H1 (cell line): Measurements from ENCODE around the gene KRTAP5-6. TPM values are rescaled to one million over a fixed set of nuclear protein-coding genes. Genes with fewer than 3 reads are reported as not detected.

ENCODE experiments used
- BRCA1 ChIP-seq: IDR thresholded peaks from 2 replicates; pipeline ENCODE4 v1.6.1; 2012; ENCODE audit warnings: low read depth, low read length, improper control_type of control experiment
- CBX8 ChIP-seq: fragments of 300-800, 300-1000 bp; sonication (generic); IDR thresholded peaks from 2 replicates; pipeline ENCODE4 v1.7.1; 2016; ENCODE audit warnings: low read depth, low read length, borderline replicate concordance
- CHD7 ChIP-seq: fragments of 300-600 bp; sonication (generic); IDR thresholded peaks from 2 replicates; pipeline ENCODE4 v1.7.1; 2012; ENCODE audit warnings: low read length, moderate library complexity, mild to moderate bottlenecking, inconsistent platforms; ENCODE audit not compliant: insufficient replicate concordance
- NRF1 ChIP-seq: IDR thresholded peaks from 2 replicates; pipeline ENCODE4 v1.6.1; 2011; ENCODE audit warnings: mild to moderate bottlenecking, low read depth, low read length, improper control_type of control experiment
- POLR2A ChIP-seq, 2 experiments: IDR thresholded peaks; 1 replicate in 1 of 2; 2 replicates in 1 of 2; pipeline ENCODE4 v1.6.1; 2011; ENCODE audit warnings: low read depth in 2 of 2, low read length in 2 of 2, mild to moderate bottlenecking in 2 of 2; ENCODE audit errors: control extremely low read depth in 1 of 2
- SIN3A ChIP-seq, 2 experiments: IDR thresholded peaks in 1 of 2; conservative IDR thresholded peaks in 1 of 2; 2 replicates each; pipeline ENCODE4 v1.6.1; 2011 to 2012; ENCODE audit warnings: low read length in 2 of 2, improper control_type of control experiment in 1 of 2, low read depth in 1 of 2, mild to moderate bottlenecking in 1 of 2
- SUZ12 ChIP-seq: fragments of 200-600 bp; sonication (generic); IDR thresholded peaks from 2 replicates; pipeline ENCODE4 v1.6.1; 2012; ENCODE audit warnings: mild to moderate bottlenecking, inconsistent platforms, low read length, moderate library complexity, mixed read lengths
- TBP ChIP-seq: IDR thresholded peaks from 2 replicates; pipeline ENCODE4 v1.6.1; 2011; ENCODE audit warnings: low read depth, low read length, improper control_type of control experiment
- ZNF274 ChIP-seq: IDR thresholded peaks from 2 replicates; pipeline ENCODE4 v1.7.0; 2012; ENCODE audit warnings: low read length, borderline replicate concordance; ENCODE audit errors: extremely low read depth
- polyA plus RNA-seq, 7 experiments: library from polyadenylated mRNA; depleted of rRNA in 3 of 7; stranded (reverse) in 5 of 7; unstranded in 2 of 7; fragments of >200 nt in 5 of 7; fragments of 200-250 nt in 2 of 7; gene quantifications; 1 replicate in 5 of 7; 2 replicates in 1 of 7; 4 replicates in 1 of 7; pipeline versions ENCODE4 v1.2.1 to v1.2.3, GENCODE V29; 2011 to 2013; ENCODE audit warnings: missing spikeins in 2 of 7, mixed read lengths in 2 of 7
- total RNA-seq: library from RNA; stranded (reverse); fragmentation: NEBNext Ultra II Directional; extraction: Animal tissue kit (Norgen Biotek cat#: 25700); gene quantifications from 2 replicates; pipeline ENCODE4 v1.2.1, GENCODE V29; 2021

Gene KRTAP5-6
- total and polyA plus RNA-seq, 2 of the 8 experiments (the other 6 are each of a cell fraction or from before 2014, with no cell fraction given), result not detected

GRCh38 chr11:1694846-1695547 lies 2.0 kb upstream of the KRTAP5-6 start (continued):
- TF ChIP-seq CHD7 (no peak), POLR2A (IDR thresholded peaks at IDR 0.05; ENCODE audit: control extremely low read depth in 1 of 2, low read depth in 2 of 2, low read length in 2 of 2) (no peak), ZNF274 (no peak), TBP (no peak), SIN3A (conservative IDR thresholded peaks at IDR 0.05 in 1 of 2, IDR thresholded peaks at IDR 0.05 in 1 of 2; ENCODE audit: low read depth in 1 of 2, low read length in 2 of 2) (no peak), BRCA1 (no peak), NRF1 (no peak), CBX8 (no peak), SUZ12 (no peak)
- TF ChIP-seq, all 59 proteins: peak for 0
